ENCODE data around the gene DLEC1. TPM values are rescaled to one million over a fixed set of nuclear protein-coding genes. Genes with fewer than 3 reads are reported as not detected.
"Not testable (repeated sequence)": the region's sequence is repeated elsewhere in the genome, so short reads cannot be mapped to it uniquely, and the experiment has no call there.

Gene DLEC1
- total and polyA plus RNA-seq, 9 of the 15 experiments (the other 6 are each of a cell fraction or from before 2014, with no cell fraction given), result 0.07 to 0.08 TPM; not detected in 7

DNA sequence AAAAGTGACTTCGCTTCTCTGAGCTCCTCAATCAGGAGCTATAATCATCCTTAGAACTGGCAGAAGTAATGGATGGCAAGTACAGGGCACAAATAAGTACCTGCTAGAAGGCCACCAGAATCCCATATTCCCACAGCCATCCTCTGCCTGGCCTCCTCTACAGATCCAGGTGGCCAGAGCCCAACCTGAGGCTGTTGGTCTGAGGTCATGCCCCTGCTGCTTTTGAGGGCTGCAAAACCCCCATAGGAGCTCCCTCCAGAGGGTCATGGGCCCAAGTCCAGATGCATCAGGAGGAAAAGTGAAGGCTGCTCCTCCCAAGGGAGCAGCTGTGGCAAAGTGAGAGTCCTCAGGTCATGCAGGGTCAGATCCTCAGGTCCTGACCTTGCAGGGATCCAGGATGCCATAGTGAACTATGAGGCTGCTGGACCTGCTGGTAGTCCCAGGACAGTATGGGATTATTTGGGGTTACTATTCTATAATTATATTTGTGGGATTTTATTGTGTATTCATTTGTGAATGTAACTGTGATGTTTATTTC, 6.6 kb upstream of the DLEC1 start (continued):
- TF ChIP-seq, protein P1, sequence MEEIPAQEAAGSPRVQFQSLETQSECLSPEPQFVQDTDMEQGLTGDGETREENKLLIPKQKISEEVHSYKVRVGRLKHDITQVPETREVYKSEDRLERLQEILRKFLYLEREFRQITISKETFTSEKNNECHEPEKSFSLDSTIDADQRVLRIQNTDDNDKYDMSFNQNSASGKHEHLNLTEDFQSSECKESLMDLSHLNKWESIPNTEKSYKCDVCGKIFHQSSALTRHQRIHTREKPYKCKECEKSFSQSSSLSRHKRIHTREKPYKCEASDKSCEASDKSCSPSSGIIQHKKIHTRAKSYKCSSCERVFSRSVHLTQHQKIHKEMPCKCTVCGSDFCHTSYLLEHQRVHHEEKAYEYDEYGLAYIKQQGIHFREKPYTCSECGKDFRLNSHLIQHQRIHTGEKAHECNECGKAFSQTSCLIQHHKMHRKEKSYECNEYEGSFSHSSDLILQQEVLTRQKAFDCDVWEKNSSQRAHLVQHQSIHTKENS (CRISPR knock-in tag; IDR thresholded peaks at IDR 0.05), result no peak

DNA sequence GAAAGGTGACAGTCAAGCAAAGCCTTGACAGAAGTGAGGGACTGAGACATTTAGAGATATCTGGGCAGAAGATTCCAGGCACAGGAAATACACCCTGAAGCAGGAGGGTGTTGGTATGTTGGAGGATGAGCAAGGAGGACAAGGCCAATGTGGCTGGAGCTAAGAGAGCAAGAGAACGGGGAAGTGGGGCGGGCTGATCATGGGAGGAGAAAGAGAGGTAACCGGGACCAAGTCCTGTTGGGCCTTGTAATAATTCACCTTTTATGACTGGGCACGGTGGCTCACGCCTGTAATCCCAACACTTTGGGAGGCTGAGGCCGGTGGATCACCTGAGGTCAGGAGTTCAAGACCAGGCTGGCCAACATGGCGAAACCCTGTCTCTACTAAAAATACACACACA, 5.4 kb upstream of the DLEC1 start:
- POLR2A ChIA-PET; FAIRE-seq; in situ Hi-C loops (cut with MboI): not testable (repeated sequence)

DNA sequence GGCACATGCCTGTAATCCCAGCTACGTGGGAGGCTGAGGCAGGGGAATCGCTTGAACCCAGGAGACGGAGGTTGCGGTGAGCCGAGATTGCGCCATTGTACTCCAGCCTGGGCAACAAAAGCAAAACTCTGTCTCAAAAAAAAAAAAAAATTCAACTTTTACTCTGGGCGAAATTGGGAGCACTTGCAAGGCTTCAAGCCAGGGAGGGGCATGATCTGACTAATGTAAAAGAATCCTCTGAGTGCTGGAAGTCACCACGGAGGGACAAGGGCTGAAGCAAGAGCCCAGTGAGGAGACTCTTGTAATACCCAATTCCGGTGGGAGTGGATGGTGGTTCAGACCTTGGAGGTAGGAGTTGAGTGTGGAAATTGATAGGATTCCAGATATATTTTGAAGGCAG, 4.7 kb upstream of the DLEC1 start:
- 27% methylated on average over 7 of the region's 9 CpGs for WGBS (ENCODE audit: insufficient coverage, low coverage, missing lambda C conversion rate)
- H3K36me3 ChIP-seq (ENCODE audit: control insufficient read depth, insufficient read depth, low read length); H3K4me3 ChIP-seq; H3K9me3 ChIP-seq (replicated peaks; ENCODE audit: control insufficient read depth, insufficient read depth, low read depth, low read length); H3K27ac ChIP-seq (ENCODE audit: extremely low read depth, low read depth, low read length); in situ Hi-C loops (cut with MboI); H3K79me2 ChIP-seq (ENCODE audit: control insufficient read depth, insufficient read depth, low read length); H3K9ac ChIP-seq (ENCODE audit: insufficient read depth in 1 of 2, low read depth in 2 of 2, low read length in 2 of 2); ATAC-seq; H4K20me1 ChIP-seq (replicated peaks; ENCODE audit: control insufficient read depth, insufficient read depth, low read length); intact Hi-C loops (cut with micrococcal nuclease); FAIRE-seq; H3K4me2 ChIP-seq (ENCODE audit: insufficient read depth, low read length); DNase-seq (ENCODE audit: extremely low read depth in 1 of 4, low spot score in 3 of 4); BruUV-seq (replicated peaks); H3K9me1 ChIP-seq (ENCODE audit: control insufficient read depth, insufficient read depth, low read length); H2AFZ ChIP-seq (ENCODE audit: low read depth, low read length); POLR2A ChIA-PET: not testable (repeated sequence)
- H3K4me1 ChIP-seq (replicated peaks in 1 of 2; ENCODE audit: control insufficient read depth in 2 of 2, insufficient read depth in 2 of 2, low read length in 2 of 2), result peaks cover 8 to 19% of the 10 kb centered on the region in 2 experiments
- H3K27me3 ChIP-seq (ENCODE audit: control insufficient read depth in 2 of 2, insufficient read depth in 2 of 2, low read length in 2 of 2), result peaks cover 1 to 48% of the 10 kb centered on the region in 2 experiments; a peak in 4 of 5 replicates
- CTCF ChIA-PET (ENCODE audit: low intra/inter-chr PET ratio), result interaction anchor here (0.6 kb wide), 1 partner anchor 1304 kb away, joined by 3 read pairs; no protein-coding TSS in a partner anchor

More for the DNA sequence above, 5.4 kb upstream of the DLEC1 start:
- H2AFZ ChIP-seq (ENCODE audit: low read depth, low read length); DNase-seq (ENCODE audit: extremely low read depth in 1 of 4, low spot score in 3 of 4); BruUV-seq (replicated peaks); H3K27ac ChIP-seq (ENCODE audit: extremely low read depth, low read depth, low read length); H3K9ac ChIP-seq (ENCODE audit: insufficient read depth in 1 of 2, low read depth in 2 of 2, low read length in 2 of 2); intact Hi-C loops (cut with micrococcal nuclease); ATAC-seq; H3K4me2 ChIP-seq (ENCODE audit: insufficient read depth, low read length); H3K9me3 ChIP-seq (replicated peaks; ENCODE audit: control insufficient read depth, insufficient read depth, low read depth, low read length); H4K20me1 ChIP-seq (replicated peaks; ENCODE audit: control insufficient read depth, insufficient read depth, low read length); H3K9me1 ChIP-seq (ENCODE audit: control insufficient read depth, insufficient read depth, low read length); H3K36me3 ChIP-seq (ENCODE audit: control insufficient read depth, insufficient read depth, low read length); H3K79me2 ChIP-seq (ENCODE audit: control insufficient read depth, insufficient read depth, low read length); H3K4me3 ChIP-seq: not testable (repeated sequence)
- WGBS (ENCODE audit: insufficient coverage, low coverage, missing lambda C conversion rate), result 19% methylated on average over 7 of the region's 7 CpGs
- CTCF ChIA-PET (ENCODE audit: low intra/inter-chr PET ratio), result interaction anchor here (0.6 kb wide), 1 partner anchor 1304 kb away, joined by 3 read pairs; no protein-coding TSS in a partner anchor
- peaks cover 8 to 22% of the 10 kb centered on the region in 2 experiments for H3K4me1 ChIP-seq (replicated peaks in 1 of 2; ENCODE audit: control insufficient read depth in 2 of 2, insufficient read depth in 2 of 2, low read length in 2 of 2)
- H3K27me3 ChIP-seq (ENCODE audit: control insufficient read depth in 2 of 2, insufficient read depth in 2 of 2, low read length in 2 of 2), result peaks cover 0 to 43% of the 10 kb centered on the region in 2 experiments; a peak in 3 of 5 replicates
